A673 (cell line): Measurements from ENCODE around the gene SAYSD1. TPM values are rescaled to one million over a fixed set of nuclear protein-coding genes. Genes with fewer than 3 reads are reported as not detected.

Experiments
- BruUV-seq: library from RNA; stranded (reverse); fragments of 400-500 nt; replicated peaks from 2 replicates; lab custom pipeline; 2021; lab: Mats Ljungman, UMichigan
- CTCF ChIA-PET: fragments of 300-600 bp; sonication (Branson Sonifier 250); formaldehyde crosslinking; loops from one replicate; lab custom pipeline; 2022; ENCODE audit warnings: antibody characterized with exemption; lab: Charles Lee
- POLR2A ChIA-PET: fragments of 300-600 bp; sonication (Branson Sonifier 250); formaldehyde crosslinking; loops from one replicate; lab custom pipeline; 2022; ENCODE audit warnings: antibody characterized with exemption; ENCODE audit not compliant: low non-redundant PET; lab: Charles Lee
- DNase-seq: peaks from one replicate; pipeline ENCODE4 v3.0.0-alpha.2; 2015; ENCODE audit warnings: low spot score
- H3K27ac ChIP-seq: fragments of 200-600 bp; sonication (generic); 2 replicates; pipeline ENCODE4 v1.5.1; 2016; ENCODE audit warnings: mixed run types, low read depth, mild to moderate bottlenecking, mixed read lengths, antibody characterized with exemption, low read length; ENCODE audit not compliant: poor library complexity, severe bottlenecking
- H3K27me3 ChIP-seq: fragments of 200-600 bp; sonication (generic); replicated peaks from 2 replicates; pipeline ENCODE4 v1.6.1; 2017; ENCODE audit warnings: mixed run types, low read depth, mild to moderate bottlenecking, mixed read lengths, antibody characterized with exemption, low read length; ENCODE audit not compliant: insufficient read depth, poor library complexity
- H3K36me3 ChIP-seq: fragments of 200-600 bp; sonication (generic); 2 replicates; pipeline ENCODE4 v1.6.1; 2016; ENCODE audit warnings: mixed run types, mild to moderate bottlenecking, mixed read lengths, antibody characterized with exemption, low read length; ENCODE audit not compliant: insufficient read depth, poor library complexity, severe bottlenecking
- H3K4me1 ChIP-seq: fragments of 200-600 bp; sonication (generic); 2 replicates; pipeline ENCODE4 v1.6.1; 2017; ENCODE audit warnings: mixed run types, mild to moderate bottlenecking, mixed read lengths, antibody characterized with exemption, low read length; ENCODE audit not compliant: insufficient read depth, poor library complexity, severe bottlenecking
- H3K4me3 ChIP-seq: fragments of 200-600 bp; sonication (generic); 2 replicates; pipeline ENCODE4 v1.5.1; 2016; ENCODE audit warnings: low read depth, mixed run types, mild to moderate bottlenecking, mixed read lengths, low read length; ENCODE audit not compliant: poor library complexity, severe bottlenecking
- H3K9me3 ChIP-seq: fragments of 200-600 bp; sonication (generic); 2 replicates; pipeline ENCODE4 v1.6.1; 2016; ENCODE audit warnings: mixed run types, low read depth, mild to moderate bottlenecking, mixed read lengths, antibody characterized with exemption, low read length; ENCODE audit not compliant: poor library complexity, severe bottlenecking
- CTCF ChIP-seq: fragments of 300-800, 200-600 bp; sonication (generic); conservative IDR thresholded peaks from 2 replicates; pipeline ENCODE4 v1.5.1; 2017; ENCODE audit warnings: low read depth, mild to moderate bottlenecking, antibody characterized with exemption, low read length, moderate library complexity, mixed read lengths
- EZH2 ChIP-seq: fragments of 200-600 bp; sonication (generic); IDR thresholded peaks from 2 replicates; pipeline ENCODE4 v1.6.1; 2017; ENCODE audit warnings: borderline replicate concordance, low read depth, mild to moderate bottlenecking, mixed read lengths, antibody characterized with exemption, low read length; ENCODE audit not compliant: poor library complexity, severe bottlenecking
- intact Hi-C: fragments of 100-400 bp; cut with micrococcal nuclease; formaldehyde crosslinking; loops from one replicate; pipeline ENCODE4 v1.10.0; 2022; ENCODE audit not compliant: unreplicated experiment
- total RNA-seq: library from RNA; stranded (reverse); gene quantifications from 2 replicates; pipeline ENCODE4 v1.2.3, GENCODE V29; 2021

SAYSD1 gene
- total RNA-seq, 1 experiment from 2014 or later, result 16.2 TPM

DNA sequence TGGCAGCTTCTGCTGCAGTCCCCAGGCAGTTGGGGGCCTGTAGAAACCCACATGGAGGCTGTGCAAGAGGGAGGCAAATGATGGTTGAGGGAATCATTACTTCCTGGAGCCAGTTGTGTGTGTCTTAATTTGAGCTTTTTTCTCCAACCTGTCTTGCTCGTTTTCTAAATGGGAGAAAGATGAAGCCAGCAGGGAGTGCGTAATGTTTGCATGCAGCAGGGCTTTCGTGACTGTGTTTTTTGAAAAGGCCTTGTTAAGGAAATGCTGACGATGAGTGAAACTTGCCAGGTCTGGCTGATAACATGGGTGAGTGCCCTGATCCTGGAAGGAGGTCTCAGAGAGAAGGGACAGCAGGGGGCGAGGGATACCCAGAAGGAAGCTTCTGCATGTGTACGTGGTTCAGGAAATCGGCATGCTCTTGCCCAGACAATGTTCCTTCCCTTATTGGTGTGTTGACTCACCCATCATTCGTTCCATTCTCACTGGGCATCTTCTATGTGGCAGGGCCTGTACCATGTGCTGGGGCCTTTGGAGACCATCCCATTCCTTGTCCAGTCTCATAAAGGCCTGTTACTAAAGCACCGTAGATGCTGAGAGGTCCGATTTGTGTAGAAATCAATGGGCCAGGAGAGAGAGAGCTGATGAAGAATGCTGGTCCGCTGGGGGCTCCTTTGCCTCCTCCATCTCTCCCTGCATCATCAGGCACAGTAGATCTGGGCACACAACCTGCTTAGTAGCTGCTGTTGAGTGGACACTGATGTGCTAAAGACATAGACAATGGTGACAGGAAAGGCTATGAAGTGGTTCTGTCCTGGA, 39.0 kb downstream of the SAYSD1 start:
- no peaks in the 10 kb centered on the region for H3K9me3 ChIP-seq
- ChIA-PET POLR2A (no interaction called here), CTCF (no interaction called here)
- H3K4me1 ChIP-seq, result no peaks in the 10 kb centered on the region
- DNase-seq, result no peak
- TF ChIP-seq EZH2, result no peak
- no peak for TF ChIP-seq CTCF
- intact Hi-C loops, result no loop called here
- H3K4me3 ChIP-seq, result no peak overlapping the region
- H3K27ac ChIP-seq, result no peak overlapping the region
- no peaks in the 10 kb centered on the region for H3K36me3 ChIP-seq
- H3K27me3 ChIP-seq, result no peaks in the 10 kb centered on the region
- no TSS peak for BruUV-seq

GRCh38 chr6:39075010-39075686, 39.8 kb downstream of the SAYSD1 start:
- POLR2A ChIA-PET, result no interaction called here
- CTCF ChIA-PET, result no interaction called here
- DNase-seq, result no peak

GRCh38 chr6:39074486-39074885, 40.5 kb downstream of the SAYSD1 start:
- POLR2A ChIA-PET, result no interaction called here
- CTCF ChIA-PET, result no interaction called here
- BruUV-seq, result no TSS peak
- Histone ChIP-seq H3K36me3 (no peaks in the 10 kb centered on the region), H3K27ac (no peak overlapping the region), H3K9me3 (no peaks in the 10 kb centered on the region), H3K4me1 (no peaks in the 10 kb centered on the region), H3K4me3 (no peak overlapping the region), H3K27me3 (no peaks in the 10 kb centered on the region)
- intact Hi-C loops, result no loop called here
- no peak for DNase-seq
- TF ChIP-seq EZH2 (no peak), CTCF (no peak)

More at GRCh38 chr6:39075010-39075686, 39.8 kb downstream of the SAYSD1 start:
- Histone ChIP-seq H3K9me3 (no peaks in the 10 kb centered on the region), H3K4me1 (no peaks in the 10 kb centered on the region), H3K27me3 (no peaks in the 10 kb centered on the region), H3K4me3 (no peak overlapping the region), H3K27ac (no peak overlapping the region), H3K36me3 (no peaks in the 10 kb centered on the region)
- intact Hi-C loops, result no loop called here
- TF ChIP-seq CTCF (no peak), EZH2 (no peak)
- BruUV-seq, result no TSS peak
